Endothelial cell of umbilical vein (primary cell): ENCODE data around the gene EPN1.

Experiments used
- CTCF ChIP-seq, 2 donors: IDR thresholded peaks; 1 replicate in 1 of 2; 2 replicates in 1 of 2; pipeline ENCODE4 v1.5.1; 2011; ENCODE audit warnings: low read length in 2 of 2, mild to moderate bottlenecking in 2 of 2, moderate library complexity in 2 of 2, control low read depth in 1 of 2, inconsistent platforms in 1 of 2, low read depth in 1 of 2; ENCODE audit not compliant: insufficient read depth in 1 of 2; ENCODE audit errors: extremely low read depth in 1 of 2
- EZH2 ChIP-seq: IDR thresholded peaks from 2 replicates; pipeline ENCODE4 v1.6.1; 2012; ENCODE audit warnings: borderline replicate concordance, low read depth, mild to moderate bottlenecking, moderate library complexity, low read length, inconsistent platforms; ENCODE audit not compliant: severe bottlenecking
- MAX ChIP-seq: IDR thresholded peaks from 2 replicates; pipeline ENCODE4 v1.6.1; 2011; ENCODE audit not compliant: insufficient read depth, insufficient read length
- POLR2A ChIP-seq: IDR thresholded peaks from 2 replicates; pipeline ENCODE4 v1.6.1; 2012; ENCODE audit warnings: low read depth, mild to moderate bottlenecking, control low read depth, low read length
- POLR2AphosphoS5 ChIP-seq: IDR thresholded peaks from 2 replicates; pipeline ENCODE4 v1.6.1; 2012; ENCODE audit warnings: low read depth, mild to moderate bottlenecking, control low read depth, low read length, moderate library complexity; ENCODE audit not compliant: insufficient read depth

DNA sequence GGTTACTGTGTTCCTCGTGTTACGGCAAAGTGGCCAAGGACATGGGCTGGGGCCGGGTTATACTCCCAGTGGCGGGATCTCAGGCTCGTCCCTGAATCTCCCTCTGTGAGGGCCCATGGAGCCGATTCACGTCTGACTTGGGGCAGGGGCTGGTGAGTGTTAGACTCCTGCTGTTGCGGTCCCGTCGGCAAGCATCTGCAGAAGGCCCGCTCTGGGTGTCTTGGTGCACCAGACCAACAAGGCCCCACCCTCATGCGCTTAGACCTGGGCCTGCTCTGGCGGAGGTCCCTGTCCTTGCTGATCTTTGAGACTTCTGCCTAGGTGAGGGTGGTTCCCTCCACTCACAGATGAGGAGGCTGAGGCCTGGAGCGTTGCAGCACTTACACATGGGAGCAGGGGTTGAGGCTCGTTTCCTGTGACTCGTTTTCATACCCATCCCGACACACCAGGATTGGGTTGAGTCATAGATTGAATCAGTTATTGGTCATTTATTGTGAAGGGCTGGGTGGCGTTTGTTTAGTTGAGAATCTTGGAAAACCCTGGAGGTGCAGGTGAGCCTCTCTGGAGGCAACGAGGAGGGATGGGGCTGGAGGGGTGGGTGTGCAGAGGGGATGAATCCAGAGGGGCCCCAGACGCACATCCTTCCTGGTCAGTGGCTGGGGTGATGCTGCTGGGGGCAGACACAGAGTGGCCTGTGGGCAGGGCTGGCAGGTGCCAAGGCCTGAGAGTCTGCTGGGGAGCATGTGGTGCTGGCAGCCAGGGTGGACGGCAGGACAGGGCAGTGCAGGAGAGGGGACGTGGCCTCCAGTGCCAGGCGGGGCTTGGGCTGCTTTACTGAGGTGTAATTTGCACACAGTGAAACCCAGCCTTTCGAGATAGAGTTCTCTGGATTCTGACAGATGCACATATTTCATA lies 4.6 kb downstream of the EPN1 start:
- TF ChIP-seq CTCF (IDR thresholded peaks at IDR 0.05; ENCODE audit: extremely low read depth in 1 of 2, insufficient read depth in 1 of 2, low read depth in 1 of 2, low read length in 2 of 2) = no peak
- TF ChIP-seq POLR2AphosphoS5 = no peak
- no peak for TF ChIP-seq MAX
- no peak for TF ChIP-seq POLR2A
- TF ChIP-seq EZH2 = no peak
